PC-3 (cell line): ENCODE data around the gene PSMD1.

Source experiments
- CTCF ChIP-seq: fragments of 300-600 bp; sonication (generic); conservative IDR thresholded peaks from 2 replicates; pipeline ENCODE4 v1.5.1; 2017; ENCODE audit warnings: antibody characterized with exemption, low read depth, mild to moderate bottlenecking, low read length
- EZH2 ChIP-seq: fragments of 300-600 bp; sonication (generic); IDR thresholded peaks from one replicate; pipeline ENCODE4 v1.6.1; 2017; ENCODE audit warnings: antibody characterized with exemption, mild to moderate bottlenecking, low read length; ENCODE audit not compliant: unreplicated experiment

- peak; percentile 84 for TF ChIP-seq CTCF
- TF ChIP-seq EZH2, result no peak
Measured at GRCh38 chr2:231052494-231053451, 3.9 kb upstream of the PSMD1 start.
